Muscle layer of colon (tissue), 2 donors: ENCODE results near the gene LRMDA.

Experiments
- H3K27ac ChIP-seq: one replicate; pipeline ENCODE4 v1.7.0; 2013; ENCODE audit warnings: low read depth, mild to moderate bottlenecking, low read length, moderate library complexity
- H3K27me3 ChIP-seq, 2 donors: one replicate each; pipeline ENCODE4 v1.7.0; 2013; ENCODE audit warnings: low read length in 2 of 2, mild to moderate bottlenecking in 2 of 2; ENCODE audit not compliant: insufficient read depth in 2 of 2, control insufficient read depth in 1 of 2
- H3K36me3 ChIP-seq: one replicate; pipeline ENCODE4 v1.7.0; 2013; ENCODE audit warnings: mild to moderate bottlenecking, low read length; ENCODE audit not compliant: insufficient read depth
- H3K4me1 ChIP-seq: one replicate; pipeline ENCODE4 v1.7.0; 2013; ENCODE audit warnings: mild to moderate bottlenecking, low read length; ENCODE audit not compliant: insufficient read depth
- H3K4me3 ChIP-seq, 2 donors: one replicate each; pipeline ENCODE4 v1.7.0; 2013; ENCODE audit warnings: low read length in 2 of 2, low read depth in 1 of 2, mild to moderate bottlenecking in 1 of 2, moderate library complexity in 1 of 2
- H3K9ac ChIP-seq: one replicate; pipeline ENCODE4 v1.7.0; 2013; ENCODE audit warnings: low read length
- H3K9me3 ChIP-seq: one replicate; pipeline ENCODE4 v1.7.0; 2013; ENCODE audit warnings: mild to moderate bottlenecking, low read length
- donor health status: abdominal sarcoma.
- donor health status: Adenocarcinoma of cecum.

The LRMDA gene

DNA sequence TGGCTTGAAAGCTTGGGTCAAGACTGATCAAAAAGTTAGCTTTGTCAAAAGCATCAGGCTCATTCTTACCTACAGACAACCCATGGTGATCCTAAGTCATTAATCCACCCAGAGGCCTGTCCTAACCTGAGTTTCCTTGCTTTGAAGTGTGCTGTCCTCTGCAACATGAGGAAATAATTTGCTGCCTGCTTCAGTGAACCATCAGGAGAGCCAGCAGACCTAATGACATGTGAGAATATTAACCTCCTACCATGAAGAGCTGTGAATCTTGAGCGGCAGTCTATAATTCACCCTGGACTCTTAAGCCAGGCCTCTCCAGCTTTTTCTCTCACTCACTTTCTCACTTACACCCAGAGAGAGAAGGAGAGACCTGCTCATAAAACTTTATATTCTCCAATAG, 590.0 kb downstream of the LRMDA start:
- Histone ChIP-seq H3K9me3 (no peaks in the 10 kb centered on the region), H3K27ac (no peak overlapping the region), H3K9ac (no peak overlapping the region), H3K36me3 (no peaks in the 10 kb centered on the region), H3K27me3 (no peaks in the 10 kb centered on the region), H3K4me1 (no peaks in the 10 kb centered on the region), H3K4me3 (no peak overlapping the region)

DNA sequence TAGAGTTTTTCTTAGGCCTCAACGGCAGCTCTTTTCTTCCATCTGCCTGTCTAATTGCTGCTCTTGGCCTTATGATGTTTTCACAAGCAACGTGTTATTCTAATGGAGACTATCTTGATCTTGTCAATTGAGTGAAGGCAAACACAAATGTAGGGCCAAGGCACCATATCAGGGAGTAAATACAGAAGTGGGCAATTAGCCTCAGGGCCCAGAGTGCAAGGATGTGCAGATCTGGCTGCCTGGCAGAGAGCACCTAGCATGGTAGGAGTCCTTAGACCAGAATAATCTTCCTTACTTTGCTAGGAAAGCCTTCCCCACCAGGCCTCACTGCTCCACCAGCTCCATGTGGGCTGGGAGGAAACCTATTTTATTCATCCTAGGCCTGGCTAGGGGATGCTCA, 590.9 kb downstream of the LRMDA start:
- H3K27me3 ChIP-seq, result no peaks in the 10 kb centered on the region
- no peaks in the 10 kb centered on the region for H3K4me1 ChIP-seq
- H3K36me3 ChIP-seq, result no peaks in the 10 kb centered on the region

GRCh38 chr10:76023007-76023406, 591.6 kb downstream of the LRMDA start:
- no peak overlapping the region for H3K27ac ChIP-seq
- H3K4me1 ChIP-seq, result no peaks in the 10 kb centered on the region
- no peak overlapping the region for H3K9ac ChIP-seq
- H3K9me3 ChIP-seq, result no peaks in the 10 kb centered on the region
- no peak overlapping the region for H3K4me3 ChIP-seq
- no peaks in the 10 kb centered on the region for H3K36me3 ChIP-seq
- H3K27me3 ChIP-seq, result no peaks in the 10 kb centered on the region

More for the DNA sequence above, 590.9 kb downstream of the LRMDA start:
- no peaks in the 10 kb centered on the region for H3K9me3 ChIP-seq
- H3K9ac ChIP-seq, result no peak overlapping the region
- no peak overlapping the region for H3K27ac ChIP-seq
- no peak overlapping the region for H3K4me3 ChIP-seq

DNA sequence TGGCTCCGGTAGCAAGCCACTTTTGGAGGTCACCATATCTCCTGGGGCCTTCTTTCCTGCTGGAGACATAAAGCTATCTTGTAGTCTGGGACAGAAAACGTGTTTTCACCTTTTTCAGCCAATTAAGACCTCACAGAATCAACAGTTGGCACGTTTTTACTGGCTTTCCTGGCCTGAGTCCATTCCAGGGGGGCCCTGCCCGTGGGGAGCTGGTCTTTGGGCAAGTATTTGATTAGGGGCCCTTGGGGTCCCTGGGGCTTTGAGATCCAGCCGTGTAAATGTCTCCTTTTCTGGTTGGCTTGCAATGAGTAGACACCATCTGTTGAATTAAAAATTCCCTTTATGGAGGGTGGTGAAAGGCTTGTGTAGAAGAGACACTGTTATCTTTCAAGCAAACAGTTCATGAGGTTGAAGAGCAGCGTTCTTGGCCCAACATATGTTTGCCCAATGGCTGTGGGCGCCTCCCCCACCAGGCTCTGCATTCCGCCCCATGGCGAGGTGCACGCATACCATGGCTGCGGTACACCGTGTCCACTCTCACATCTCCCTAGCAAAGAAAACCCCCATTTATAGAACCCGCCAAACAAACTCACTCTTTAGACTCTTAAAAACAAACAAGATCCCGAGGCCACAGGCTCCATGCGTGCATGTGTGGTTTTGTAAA, 593.2 kb downstream of the LRMDA start:
- no peak overlapping the region for H3K9ac ChIP-seq
- H3K9me3 ChIP-seq, result no peaks in the 10 kb centered on the region
- H3K4me3 ChIP-seq, result no peak overlapping the region
- H3K36me3 ChIP-seq, result no peaks in the 10 kb centered on the region
- H3K4me1 ChIP-seq, result no peaks in the 10 kb centered on the region
- H3K27ac ChIP-seq, result no peak overlapping the region
- H3K27me3 ChIP-seq, result no peaks in the 10 kb centered on the region

DNA sequence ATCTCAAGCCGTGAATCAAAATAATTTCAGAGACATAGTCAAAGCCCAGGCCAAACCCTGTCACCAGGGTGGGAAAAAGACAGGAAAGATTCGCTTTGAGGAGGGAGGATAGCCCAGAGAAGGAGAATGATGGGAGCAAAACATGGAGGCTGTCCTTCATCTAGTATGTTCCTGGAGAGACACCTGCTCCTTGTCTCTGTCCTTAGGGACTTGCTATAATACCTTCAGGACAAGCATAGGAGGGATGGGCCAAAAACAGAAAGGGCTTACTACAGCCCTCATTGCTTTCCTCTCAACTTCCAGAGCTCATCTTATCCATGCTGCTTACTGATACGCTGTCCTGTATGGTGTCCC, 593.7 kb downstream of the LRMDA start:
- Histone ChIP-seq H3K9me3 (no peaks in the 10 kb centered on the region), H3K36me3 (no peaks in the 10 kb centered on the region), H3K4me3 (no peak overlapping the region), H3K27me3 (no peaks in the 10 kb centered on the region), H3K27ac (no peak overlapping the region), H3K4me1 (no peaks in the 10 kb centered on the region), H3K9ac (no peak overlapping the region)

DNA sequence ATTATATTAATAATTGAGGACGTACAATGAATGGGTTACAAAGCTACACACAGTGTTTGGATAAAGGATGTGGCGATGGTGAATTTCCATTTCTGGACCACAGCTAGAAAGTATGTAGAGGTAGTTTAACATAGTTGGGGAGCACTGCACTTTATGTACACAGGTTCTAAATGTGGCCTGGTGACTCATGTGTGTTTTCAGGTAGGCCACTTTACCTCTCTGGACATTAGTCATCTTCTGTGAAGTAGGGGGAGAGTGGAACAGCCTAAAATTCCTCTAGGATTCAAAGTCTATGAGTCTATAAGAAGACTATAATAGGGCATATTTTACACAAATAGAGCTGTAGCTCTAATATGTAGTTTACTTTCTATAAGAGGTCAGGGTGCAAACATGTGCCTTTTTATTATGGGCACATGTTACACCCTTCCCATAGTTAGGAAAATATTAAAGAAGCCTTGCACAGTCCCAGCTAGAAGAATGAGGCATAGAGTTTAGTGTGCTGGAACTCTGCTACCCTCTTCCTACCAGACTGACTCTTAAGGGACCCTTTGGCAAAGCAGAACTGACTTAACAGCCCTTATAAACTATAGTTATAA, 594.9 kb downstream of the LRMDA start:
- Histone ChIP-seq H3K27me3 (no peaks in the 10 kb centered on the region), H3K9me3 (no peaks in the 10 kb centered on the region), H3K9ac (no peak overlapping the region), H3K4me1 (no peaks in the 10 kb centered on the region), H3K4me3 (no peak overlapping the region), H3K27ac (no peak overlapping the region), H3K36me3 (no peaks in the 10 kb centered on the region)

DNA sequence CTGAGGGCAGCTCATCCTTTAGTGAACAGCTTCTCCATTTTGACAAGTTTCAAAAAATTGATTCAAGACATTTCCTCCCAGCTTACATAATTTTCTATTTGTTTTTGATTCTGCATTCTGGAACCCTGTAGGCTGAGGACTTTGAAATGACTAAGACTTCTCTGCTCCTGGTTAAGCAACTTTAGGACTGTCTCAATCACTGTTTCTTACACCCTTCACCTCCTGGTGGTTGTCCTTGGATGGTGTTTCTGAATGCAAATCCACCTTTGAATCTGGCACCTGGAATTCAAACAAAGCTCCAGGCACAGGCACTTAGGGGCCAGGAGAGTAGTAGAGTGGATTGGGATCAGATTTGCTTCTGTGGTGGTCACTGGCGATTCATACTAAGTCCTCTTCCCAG, 595.5 kb downstream of the LRMDA start:
- no peaks in the 10 kb centered on the region for H3K27me3 ChIP-seq
- H3K4me1 ChIP-seq, result no peaks in the 10 kb centered on the region
- H3K27ac ChIP-seq, result no peak overlapping the region
- no peaks in the 10 kb centered on the region for H3K9me3 ChIP-seq
- no peaks in the 10 kb centered on the region for H3K36me3 ChIP-seq
- no peak overlapping the region for H3K9ac ChIP-seq
- no peak overlapping the region for H3K4me3 ChIP-seq

GRCh38 chr10:76029782-76030181, 598.4 kb downstream of the LRMDA start:
- Histone ChIP-seq H3K27me3 (no peaks in the 10 kb centered on the region), H3K4me1 (peaks cover 11% of the 10 kb centered on the region), H3K36me3 (no peaks in the 10 kb centered on the region), H3K9me3 (no peaks in the 10 kb centered on the region), H3K4me3 (no peak overlapping the region), H3K27ac (no peak overlapping the region), H3K9ac (no peak overlapping the region)

- H3K9me3 ChIP-seq, result no peaks in the 10 kb centered on the region
- no peak overlapping the region for H3K27ac ChIP-seq
- H3K36me3 ChIP-seq, result no peaks in the 10 kb centered on the region
- H3K9ac ChIP-seq, result no peak overlapping the region
- H3K4me1 ChIP-seq, result peaks cover 20% of the 10 kb centered on the region
- H3K27me3 ChIP-seq, result no peaks in the 10 kb centered on the region
- H3K4me3 ChIP-seq, result no peak overlapping the region
Measured at GRCh38 chr10:76031099-76031498, 599.7 kb downstream of the LRMDA start.

- Histone ChIP-seq H3K36me3 (no peaks in the 10 kb centered on the region), H3K4me1 (peaks cover 27% of the 10 kb centered on the region), H3K4me3 (no peak overlapping the region), H3K27ac (no peak overlapping the region), H3K9me3 (no peaks in the 10 kb centered on the region), H3K27me3 (no peaks in the 10 kb centered on the region), H3K9ac (no peak overlapping the region)
Measured at GRCh38 chr10:76031769-76032699, 600.6 kb downstream of the LRMDA start.

DNA sequence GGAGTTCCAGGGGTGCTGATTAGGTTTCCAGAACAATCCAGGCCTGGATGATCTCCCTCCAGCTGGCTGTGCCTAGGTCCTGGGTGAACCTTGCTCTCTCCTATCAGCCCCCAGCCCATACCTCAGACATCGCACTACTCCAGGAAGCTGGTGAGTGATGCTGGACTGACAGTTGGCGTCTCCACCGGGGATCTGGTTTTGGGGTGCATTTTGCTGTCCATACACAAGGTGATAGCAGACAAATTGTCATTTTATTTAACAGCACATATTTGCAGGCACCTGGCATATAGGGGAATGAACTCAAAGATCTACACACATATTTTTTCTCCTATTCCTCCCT, 601.2 kb downstream of the LRMDA start:
- peaks cover 27% of the 10 kb centered on the region for H3K4me1 ChIP-seq
- no peak overlapping the region for H3K4me3 ChIP-seq
- no peaks in the 10 kb centered on the region for H3K36me3 ChIP-seq
- H3K9me3 ChIP-seq, result no peaks in the 10 kb centered on the region
- no peak overlapping the region for H3K9ac ChIP-seq
- no peak overlapping the region for H3K27ac ChIP-seq
- H3K27me3 ChIP-seq, result no peaks in the 10 kb centered on the region
